H9 (cell line): ENCODE measurements around the gene EPHB2. TPM values are rescaled to one million over a fixed set of nuclear protein-coding genes. Genes with fewer than 3 reads are reported as not detected.
A peak's percentile ranks its signal among the peaks of the same experiment; 100 is the strongest.

Source experiments
- DNase-seq: peaks from one replicate; pipeline ENCODE4 v3.0.0-alpha.2; 2017
- H2AFZ ChIP-seq: one replicate; pipeline ENCODE4 v1.6.1; 2013; ENCODE audit warnings: mild to moderate bottlenecking, low read length, control low read depth, moderate library complexity
- H2AK5ac ChIP-seq: 2 replicates; pipeline ENCODE4 v1.6.1; 2013; ENCODE audit warnings: low read length, control low read depth, mixed read lengths; ENCODE audit not compliant: insufficient read length
- H2BK120ac ChIP-seq: one replicate; pipeline ENCODE4 v1.6.1; 2013; ENCODE audit warnings: low read depth, mild to moderate bottlenecking, low read length, control low read depth, inconsistent platforms; ENCODE audit not compliant: poor library complexity, severe bottlenecking
- H2BK12ac ChIP-seq: 2 replicates; pipeline ENCODE4 v1.6.1; 2013; ENCODE audit warnings: low read length, control low read depth, mixed read lengths, low read depth; ENCODE audit not compliant: insufficient read length
- H2BK15ac ChIP-seq: 2 replicates; pipeline ENCODE4 v1.6.1; 2013; ENCODE audit warnings: low read depth, low read length, control low read depth
- H2BK20ac ChIP-seq: one replicate; pipeline ENCODE4 v1.6.1; 2013; ENCODE audit warnings: low read depth, mild to moderate bottlenecking, low read length, control low read depth, inconsistent platforms; ENCODE audit not compliant: poor library complexity, severe bottlenecking
- H2BK5ac ChIP-seq: 2 replicates; pipeline ENCODE4 v1.6.1; 2013; ENCODE audit warnings: low read length, control low read depth, mixed read lengths; ENCODE audit not compliant: insufficient read length
- H3K14ac ChIP-seq: 2 replicates; pipeline ENCODE4 v1.6.1; 2013; ENCODE audit warnings: low read length, control low read depth; ENCODE audit not compliant: insufficient read depth
- H3K18ac ChIP-seq: 2 replicates; pipeline ENCODE4 v1.6.1; 2013; ENCODE audit warnings: low read depth, mild to moderate bottlenecking, mixed read lengths, low read length, control low read depth; ENCODE audit not compliant: insufficient read length
- H3K23ac ChIP-seq: 2 replicates; pipeline ENCODE4 v1.6.1; 2013; ENCODE audit warnings: low read length, control low read depth, mixed read lengths, low read depth; ENCODE audit not compliant: insufficient read length
- H3K23me2 ChIP-seq: 2 replicates; pipeline ENCODE4 v1.6.1; 2013; ENCODE audit warnings: low read depth, mild to moderate bottlenecking, mixed read lengths, low read length, control low read depth; ENCODE audit not compliant: insufficient read length, poor library complexity, severe bottlenecking
- H3K27ac ChIP-seq: 2 replicates; pipeline ENCODE4 v1.5.1; 2013; ENCODE audit warnings: low read length, control low read depth, mixed read lengths, low read depth; ENCODE audit not compliant: insufficient read length
- H3K27me3 ChIP-seq: 2 replicates; pipeline ENCODE4 v1.6.1; 2013; ENCODE audit warnings: low read length, control low read depth, inconsistent platforms; ENCODE audit not compliant: insufficient read depth
- H3K4ac ChIP-seq: 2 replicates; pipeline ENCODE4 v1.6.1; 2013; ENCODE audit warnings: low read depth, mild to moderate bottlenecking, control low read depth, inconsistent platforms, low read length, moderate library complexity
- H3K4me1 ChIP-seq: 2 replicates; pipeline ENCODE4 v1.6.1; 2013; ENCODE audit warnings: low read length, control low read depth, inconsistent platforms; ENCODE audit not compliant: insufficient read depth
- H3K4me2 ChIP-seq: 2 replicates; pipeline ENCODE4 v1.6.1; 2013; ENCODE audit warnings: low read length, control low read depth, mixed read lengths; ENCODE audit not compliant: insufficient read length, insufficient read depth
- H3K56ac ChIP-seq: 2 replicates; pipeline ENCODE4 v1.6.1; 2013; ENCODE audit warnings: low read depth, mild to moderate bottlenecking, mixed read lengths, low read length, control low read depth; ENCODE audit not compliant: insufficient read length
- H3K79me1 ChIP-seq: 2 replicates; pipeline ENCODE4 v1.6.1; 2013; ENCODE audit warnings: low read depth, mild to moderate bottlenecking, moderate library complexity, low read length, control low read depth, inconsistent platforms; ENCODE audit not compliant: insufficient read depth, poor library complexity, severe bottlenecking
- H3K79me2 ChIP-seq: 2 replicates; pipeline ENCODE4 v1.6.1; 2013; ENCODE audit warnings: low read length, control low read depth, inconsistent platforms; ENCODE audit not compliant: insufficient read depth
- H3K9ac ChIP-seq: 2 replicates; pipeline ENCODE4 v1.6.1; 2013; ENCODE audit warnings: low read length, control low read depth, mixed read lengths; ENCODE audit not compliant: insufficient read length; ENCODE audit errors: extremely low read depth
- H3K9me3 ChIP-seq: one replicate; pipeline ENCODE4 v1.6.1; 2013; ENCODE audit warnings: low read depth, low read length, inconsistent platforms; ENCODE audit not compliant: control insufficient read depth
- H3T11ph ChIP-seq: one replicate; pipeline ENCODE4 v1.6.1; 2013; ENCODE audit warnings: mild to moderate bottlenecking, low read length, control low read depth, inconsistent platforms
- H4K20me1 ChIP-seq: one replicate; pipeline ENCODE4 v1.6.1; 2013; ENCODE audit not compliant: control insufficient read depth, insufficient read length, insufficient read depth
- H4K5ac ChIP-seq: 2 replicates; pipeline ENCODE4 v1.6.1; 2013; ENCODE audit warnings: low read depth, mild to moderate bottlenecking, mixed read lengths, low read length, control low read depth; ENCODE audit not compliant: insufficient read length
- H4K8ac ChIP-seq: replicated peaks from 2 replicates; pipeline ENCODE4 v1.6.1; 2013; ENCODE audit warnings: low read length, control low read depth, mixed read lengths, low read depth; ENCODE audit not compliant: insufficient read length
- H4K91ac ChIP-seq: 2 replicates; pipeline ENCODE4 v1.6.1; 2013; ENCODE audit warnings: low read depth, mild to moderate bottlenecking, moderate library complexity, mixed read lengths, low read length, control low read depth; ENCODE audit not compliant: insufficient read length
- H3K27ac Mint-ChIP-seq, 3 experiments: 2 replicates in 2 of 3; 3 replicates in 1 of 3; pipeline ENCODE4 v1.8.0; 2020 to 2021; ENCODE audit warnings: mixed read lengths in 3 of 3, mild to moderate bottlenecking in 1 of 3, moderate library complexity in 1 of 3
- H3K27me3 Mint-ChIP-seq: 2 replicates; pipeline ENCODE4 v1.8.0; 2021; ENCODE audit warnings: low read depth, mild to moderate bottlenecking, moderate library complexity, mixed read lengths
- H3K36me3 Mint-ChIP-seq, 3 experiments: 2 replicates in 2 of 3; 3 replicates in 1 of 3; pipeline ENCODE4 v1.8.0; 2020 to 2021; ENCODE audit warnings: low read depth in 3 of 3, mixed read lengths in 3 of 3; ENCODE audit not compliant: insufficient read depth in 1 of 3
- H3K4me1 Mint-ChIP-seq, 2 experiments: 2 replicates each; pipeline ENCODE4 v1.8.0; 2020; ENCODE audit warnings: mixed read lengths in 2 of 2
- H3K4me3 Mint-ChIP-seq, 2 experiments: 2 replicates in 1 of 2; 3 replicates in 1 of 2; pipeline ENCODE4 v1.8.0; 2020 to 2021; ENCODE audit warnings: mild to moderate bottlenecking in 2 of 2, mixed read lengths in 2 of 2, moderate library complexity in 1 of 2
- H3K9me3 Mint-ChIP-seq, 2 experiments: 2 replicates in 1 of 2; 3 replicates in 1 of 2; pipeline ENCODE4 v1.8.0; 2020; ENCODE audit warnings: mild to moderate bottlenecking in 2 of 2, mixed read lengths in 2 of 2, moderate library complexity in 1 of 2
- WGBS: extraction: QIAGEN DNeasy Blood & Tissue Kit; methylation state at CpG from one replicate; pipeline ENCODE4 v1.1.7; 2013; ENCODE audit warnings: missing lambda C conversion rate, low lambda C conversion rate, mixed read lengths; ENCODE audit not compliant: insufficient read length; ENCODE audit errors: extremely low coverage; 5-methylcytosine and 5-hydroxymethylcytosine counted together
- total RNA-seq: library from RNA; stranded (reverse); gene quantifications from 2 replicates; pipeline ENCODE4 v1.2.1, GENCODE V29; 2021
- TF ChIP-seq, protein P1 (sequence below): fragments of 200-600 bp; sonication (generic); conservative IDR thresholded peaks from 3 replicates; pipeline ENCODE4 v1.8.0; 2021; ENCODE audit warnings: antibody characterized with exemption, mild to moderate bottlenecking

Gene EPHB2
- total RNA-seq, 1 experiment from 2014 or later = 9.5 TPM

DNA sequence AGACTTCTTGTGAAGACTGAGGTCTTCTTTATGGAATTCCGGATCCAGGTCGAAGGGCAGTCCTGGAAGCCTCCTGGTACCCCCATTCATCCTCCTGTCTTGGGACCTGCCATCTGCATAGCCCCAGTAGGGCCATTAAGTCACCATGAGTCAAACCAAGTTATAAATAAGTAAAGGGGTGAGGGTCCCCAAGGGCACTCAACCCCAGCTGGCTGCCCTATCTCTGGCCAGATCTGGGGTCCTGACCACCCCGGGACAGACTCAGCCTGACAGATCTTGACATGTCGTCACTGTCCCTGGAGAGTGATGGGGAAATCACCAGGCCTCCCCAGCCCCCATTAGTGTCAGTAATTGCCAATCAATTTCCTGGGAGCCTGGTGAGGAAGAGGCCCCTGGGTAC lies 108.7 kb downstream of the EPHB2 start:
- Histone ChIP-seq H2BK120ac (no peak overlapping the region), H3K18ac (no peak overlapping the region), H3K4me1 (no peaks in the 10 kb centered on the region), H2BK5ac (no peak overlapping the region), H2BK12ac (no peak overlapping the region), H3T11ph (no peak overlapping the region), H3K4ac (no peak overlapping the region), H3K9ac (no peak overlapping the region), H3K79me2 (no peaks in the 10 kb centered on the region), H3K79me1 (no peaks in the 10 kb centered on the region), H3K56ac (no peak overlapping the region), H4K20me1 (no peaks in the 10 kb centered on the region), H4K5ac (no peak overlapping the region), H3K27ac (no peak overlapping the region), H4K91ac (no peak overlapping the region), H2BK20ac (no peak overlapping the region), H3K4me2 (no peak overlapping the region), H3K27me3 (no peaks in the 10 kb centered on the region), H3K9me3 (no peaks in the 10 kb centered on the region), H3K23ac (no peak overlapping the region), H4K8ac (no peak overlapping the region), H3K14ac (no peak overlapping the region), H2AFZ (no peak overlapping the region), H2AK5ac (no peak overlapping the region), H3K23me2 (no peaks in the 10 kb centered on the region), H2BK15ac (no peak overlapping the region)
- H3K4me3 Mint-ChIP-seq = no peak overlapping the region
- no peak for DNase-seq
- no peaks in the 10 kb centered on the region for H3K36me3 Mint-ChIP-seq
- H3K9me3 Mint-ChIP-seq = no peaks in the 10 kb centered on the region
- TF ChIP-seq, protein P1, sequence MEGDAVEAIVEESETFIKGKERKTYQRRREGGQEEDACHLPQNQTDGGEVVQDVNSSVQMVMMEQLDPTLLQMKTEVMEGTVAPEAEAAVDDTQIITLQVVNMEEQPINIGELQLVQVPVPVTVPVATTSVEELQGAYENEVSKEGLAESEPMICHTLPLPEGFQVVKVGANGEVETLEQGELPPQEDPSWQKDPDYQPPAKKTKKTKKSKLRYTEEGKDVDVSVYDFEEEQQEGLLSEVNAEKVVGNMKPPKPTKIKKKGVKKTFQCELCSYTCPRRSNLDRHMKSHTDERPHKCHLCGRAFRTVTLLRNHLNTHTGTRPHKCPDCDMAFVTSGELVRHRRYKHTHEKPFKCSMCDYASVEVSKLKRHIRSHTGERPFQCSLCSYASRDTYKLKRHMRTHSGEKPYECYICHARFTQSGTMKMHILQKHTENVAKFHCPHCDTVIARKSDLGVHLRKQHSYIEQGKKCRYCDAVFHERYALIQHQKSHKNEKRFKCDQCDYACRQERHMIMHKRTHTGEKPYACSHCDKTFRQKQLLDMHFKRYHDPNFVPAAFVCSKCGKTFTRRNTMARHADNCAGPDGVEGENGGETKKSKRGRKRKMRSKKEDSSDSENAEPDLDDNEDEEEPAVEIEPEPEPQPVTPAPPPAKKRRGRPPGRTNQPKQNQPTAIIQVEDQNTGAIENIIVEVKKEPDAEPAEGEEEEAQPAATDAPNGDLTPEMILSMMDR = no peak
- no peaks in the 10 kb centered on the region; the same call in 1 of the 2 replicates for H3K27me3 Mint-ChIP-seq
- 0 out of 7 replicates have a peak overlapping the region, but pooled peaks of 1 of the 3 experiments have one; percentile 45 for H3K27ac Mint-ChIP-seq
- peaks cover 15 to 24% of the 10 kb centered on the region in 2 experiments for H3K4me1 Mint-ChIP-seq
- WGBS = no CpG with 5 or more reads among the region's 4 CpGs
